ENCODE data around the gene TSPAN9.

DNA sequence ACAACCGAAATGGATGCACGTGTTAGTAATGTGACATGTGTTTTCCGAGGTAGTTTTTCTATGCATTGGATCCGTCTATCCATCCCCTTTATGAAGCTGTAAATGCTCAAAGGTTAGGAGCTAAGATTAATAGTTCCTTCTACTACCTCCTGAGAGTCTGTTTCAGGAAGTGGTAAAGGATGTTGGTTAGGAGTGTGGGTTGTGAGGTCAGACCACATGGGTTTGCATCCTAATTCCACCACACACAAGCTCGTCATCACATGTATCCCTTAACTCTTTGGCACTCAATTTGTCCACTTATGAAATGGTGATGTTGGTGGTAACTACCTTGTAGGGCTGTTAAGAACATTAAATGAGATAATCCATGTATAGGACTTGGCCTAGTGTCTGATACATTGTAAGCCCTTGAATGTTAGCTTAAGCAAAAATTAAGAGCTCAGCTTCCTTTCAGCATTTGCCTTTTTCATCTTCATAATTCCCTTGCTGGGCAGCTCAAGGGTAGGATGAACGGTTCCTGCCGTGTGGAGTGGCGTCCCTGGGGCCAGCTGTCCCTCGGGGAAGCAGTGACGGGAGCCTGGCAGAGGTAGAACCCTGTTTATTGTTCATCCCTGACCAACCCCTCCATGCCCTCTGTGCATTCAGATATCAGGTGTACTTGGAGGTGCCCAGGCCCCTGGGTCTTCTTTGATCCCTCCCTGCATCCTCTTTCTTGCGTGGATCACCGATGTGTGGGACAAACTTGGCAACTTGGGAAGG lies 52.3 kb downstream of the TSPAN9 start:
- no peak for TF ChIP-seq POLR2A (IDR thresholded peaks at IDR 0.05)
- TF ChIP-seq, protein P1, sequence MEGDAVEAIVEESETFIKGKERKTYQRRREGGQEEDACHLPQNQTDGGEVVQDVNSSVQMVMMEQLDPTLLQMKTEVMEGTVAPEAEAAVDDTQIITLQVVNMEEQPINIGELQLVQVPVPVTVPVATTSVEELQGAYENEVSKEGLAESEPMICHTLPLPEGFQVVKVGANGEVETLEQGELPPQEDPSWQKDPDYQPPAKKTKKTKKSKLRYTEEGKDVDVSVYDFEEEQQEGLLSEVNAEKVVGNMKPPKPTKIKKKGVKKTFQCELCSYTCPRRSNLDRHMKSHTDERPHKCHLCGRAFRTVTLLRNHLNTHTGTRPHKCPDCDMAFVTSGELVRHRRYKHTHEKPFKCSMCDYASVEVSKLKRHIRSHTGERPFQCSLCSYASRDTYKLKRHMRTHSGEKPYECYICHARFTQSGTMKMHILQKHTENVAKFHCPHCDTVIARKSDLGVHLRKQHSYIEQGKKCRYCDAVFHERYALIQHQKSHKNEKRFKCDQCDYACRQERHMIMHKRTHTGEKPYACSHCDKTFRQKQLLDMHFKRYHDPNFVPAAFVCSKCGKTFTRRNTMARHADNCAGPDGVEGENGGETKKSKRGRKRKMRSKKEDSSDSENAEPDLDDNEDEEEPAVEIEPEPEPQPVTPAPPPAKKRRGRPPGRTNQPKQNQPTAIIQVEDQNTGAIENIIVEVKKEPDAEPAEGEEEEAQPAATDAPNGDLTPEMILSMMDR (IDR thresholded peaks at IDR 0.05), result no peak
- TF ChIP-seq POLR2AphosphoS5 (IDR thresholded peaks at IDR 0.05), result no peak
